Lower lobe of right lung (tissue), 2 donors: ENCODE data around the gene ZNF646. TPM values are rescaled to one million over a fixed set of nuclear protein-coding genes. Genes with fewer than 3 reads are reported as not detected.

Source experiments
- ATAC-seq, 2 donors: fragments of 200-7000 bp; cut with Tn5 transposase; one replicate each; pipeline ENCODE4 v1.9.1; 2020 to 2022; ENCODE audit warnings: mild to moderate bottlenecking in 2 of 2, moderate library complexity in 2 of 2
- DNase-seq: peaks from one replicate; pipeline ENCODE4 v3.0.0-alpha.2; 2020
- H3K27ac ChIP-seq: fragments of 200-600 bp; one replicate; pipeline ENCODE4 v1.8.0; 2022
- H3K27me3 ChIP-seq: fragments of 200-600 bp; one replicate; pipeline ENCODE4 v1.8.0; 2022; ENCODE audit warnings: low read depth
- H3K36me3 ChIP-seq: fragments of 200-600 bp; one replicate; pipeline ENCODE4 v1.8.0; 2022; ENCODE audit warnings: mild to moderate bottlenecking
- H3K4me1 ChIP-seq: fragments of 200-600 bp; one replicate; pipeline ENCODE4 v1.8.0; 2022
- H3K4me3 ChIP-seq: fragments of 200-600 bp; one replicate; pipeline ENCODE4 v1.8.0; 2022; ENCODE audit warnings: mild to moderate bottlenecking
- H3K9me3 ChIP-seq: fragments of 200-600 bp; one replicate; pipeline ENCODE4 v1.8.0; 2022
- intact Hi-C: fragments of 100-400 bp; cut with DNase I; formaldehyde crosslinking; loops from one replicate; pipeline ENCODE4 v1.11.0; 2022
- total RNA-seq: library from RNA; stranded (reverse); fragmentation: NEBNext Ultra II Directional; extraction: Animal tissue kit (Norgen Biotek cat#: 25700); gene quantifications from one replicate; pipeline ENCODE4 v1.2.1, GENCODE V29; 2021
- TF ChIP-seq, protein P1 (sequence below): fragments of 200-600 bp; IDR thresholded peaks from one replicate; pipeline ENCODE4 v1.8.0; 2022; ENCODE audit warnings: antibody characterized with exemption, mild to moderate bottlenecking
- donor health status: DM: no; HTN: yes; CAD: no; lungs with severe emphysema.

ZNF646 gene
- total RNA-seq, 1 donor from 2014 or later: 23.1 TPM

DNA sequence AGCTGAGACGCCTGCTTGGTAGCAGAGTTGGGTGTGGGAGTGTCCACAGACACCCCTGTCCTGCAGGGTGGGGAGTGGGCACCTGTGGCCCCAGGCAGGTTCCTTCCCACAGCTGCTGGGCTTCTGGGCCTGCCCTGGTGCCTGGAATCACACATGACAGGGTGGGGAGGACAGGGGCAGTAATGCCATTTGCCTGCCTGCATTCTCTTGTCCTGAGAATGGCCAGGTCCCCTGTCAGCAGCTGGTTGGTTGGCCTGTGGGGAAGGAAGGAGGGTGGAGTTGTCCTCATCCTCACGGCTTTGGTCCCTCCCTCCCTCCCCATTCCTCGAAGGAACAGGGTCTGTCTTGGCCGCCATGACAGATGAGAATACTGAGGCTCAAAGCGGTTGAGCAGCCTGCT lies 9.3 kb downstream of the ZNF646 start:
- Histone ChIP-seq H3K4me3 (no peak overlapping the region), H3K9me3 (no peaks in the 10 kb centered on the region), H3K27ac (no peak overlapping the region), H3K4me1 (no peaks in the 10 kb centered on the region), H3K36me3 (peaks cover 72% of the 10 kb centered on the region), H3K27me3 (no peaks in the 10 kb centered on the region)
- TF ChIP-seq, protein P1, sequence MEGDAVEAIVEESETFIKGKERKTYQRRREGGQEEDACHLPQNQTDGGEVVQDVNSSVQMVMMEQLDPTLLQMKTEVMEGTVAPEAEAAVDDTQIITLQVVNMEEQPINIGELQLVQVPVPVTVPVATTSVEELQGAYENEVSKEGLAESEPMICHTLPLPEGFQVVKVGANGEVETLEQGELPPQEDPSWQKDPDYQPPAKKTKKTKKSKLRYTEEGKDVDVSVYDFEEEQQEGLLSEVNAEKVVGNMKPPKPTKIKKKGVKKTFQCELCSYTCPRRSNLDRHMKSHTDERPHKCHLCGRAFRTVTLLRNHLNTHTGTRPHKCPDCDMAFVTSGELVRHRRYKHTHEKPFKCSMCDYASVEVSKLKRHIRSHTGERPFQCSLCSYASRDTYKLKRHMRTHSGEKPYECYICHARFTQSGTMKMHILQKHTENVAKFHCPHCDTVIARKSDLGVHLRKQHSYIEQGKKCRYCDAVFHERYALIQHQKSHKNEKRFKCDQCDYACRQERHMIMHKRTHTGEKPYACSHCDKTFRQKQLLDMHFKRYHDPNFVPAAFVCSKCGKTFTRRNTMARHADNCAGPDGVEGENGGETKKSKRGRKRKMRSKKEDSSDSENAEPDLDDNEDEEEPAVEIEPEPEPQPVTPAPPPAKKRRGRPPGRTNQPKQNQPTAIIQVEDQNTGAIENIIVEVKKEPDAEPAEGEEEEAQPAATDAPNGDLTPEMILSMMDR: no peak
- ATAC-seq (peak in 1 of 2 donors; percentile 10), DNase-seq (no peak)
- intact Hi-C loops: no loop called here

DNA sequence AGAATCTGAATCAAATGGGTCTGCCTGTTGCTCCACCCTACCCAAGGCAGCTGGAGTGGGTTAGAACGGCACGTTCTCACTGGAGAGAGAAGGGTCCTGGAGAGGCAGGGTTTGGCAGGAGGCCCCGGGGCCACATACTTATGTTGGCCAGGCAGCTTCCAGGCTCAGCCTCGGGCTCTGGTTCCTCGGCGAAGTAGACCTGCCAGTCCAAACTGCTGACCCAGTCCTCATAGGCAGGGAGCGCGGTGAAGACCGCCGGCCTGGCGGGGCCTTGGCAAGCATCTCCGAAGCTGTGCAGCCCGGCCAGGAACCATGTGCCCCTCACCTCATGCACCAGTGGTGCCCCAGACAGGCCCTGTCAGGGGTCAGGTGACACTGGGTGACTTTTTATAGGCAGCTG lies 9.8 kb downstream of the ZNF646 start:
- H3K27ac ChIP-seq: no peak overlapping the region
- TF ChIP-seq, protein P1: no peak
- H3K36me3 ChIP-seq: peaks cover 72% of the 10 kb centered on the region
- H3K4me3 ChIP-seq: no peak overlapping the region
- H3K27me3 ChIP-seq: no peaks in the 10 kb centered on the region
- intact Hi-C loops: no loop called here
- no peaks in the 10 kb centered on the region for H3K4me1 ChIP-seq
- ATAC-seq (peak; percentile 52 to 57), DNase-seq (no peak)
- no peaks in the 10 kb centered on the region for H3K9me3 ChIP-seq

DNA sequence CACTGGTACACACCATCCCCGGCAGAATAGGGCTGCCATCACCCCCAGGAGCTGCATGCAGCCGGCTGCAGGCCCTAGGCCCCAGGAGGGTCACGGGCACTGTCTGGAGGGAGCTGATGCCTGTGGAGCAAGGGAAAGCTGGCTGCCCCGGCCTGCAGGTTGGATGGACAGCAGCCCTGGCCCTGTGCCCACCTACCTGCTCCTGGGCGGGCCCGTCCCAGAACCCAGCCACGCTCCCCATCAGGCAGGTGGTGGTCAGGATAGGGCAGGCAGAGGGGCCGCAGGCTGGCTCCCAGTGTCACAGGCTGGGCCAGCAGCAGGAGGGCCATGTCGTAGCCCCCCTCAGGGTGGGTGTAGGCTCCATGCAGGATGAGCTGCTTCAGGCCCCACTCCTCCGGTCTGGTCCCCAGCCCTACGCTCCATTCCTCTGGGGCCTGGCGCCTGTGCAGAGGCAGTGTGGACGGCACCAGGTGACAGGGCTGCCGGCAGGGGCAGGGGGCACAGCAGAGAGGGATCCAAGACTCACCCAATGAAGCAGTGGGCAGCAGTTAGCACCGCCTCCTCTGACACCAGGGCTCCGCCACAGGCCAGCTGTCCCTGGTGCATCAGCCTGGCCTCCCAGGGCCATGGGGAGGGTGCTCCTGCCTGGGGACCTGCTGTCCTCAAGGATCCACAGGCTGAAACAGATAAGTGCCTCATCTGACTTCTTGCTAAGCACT lies 10.5 kb downstream of the ZNF646 start:
- DNase-seq: no peak
- intact Hi-C loops: no loop called here
- Histone ChIP-seq H3K36me3 (peaks cover 71% of the 10 kb centered on the region), H3K4me3 (no peak overlapping the region), H3K9me3 (no peaks in the 10 kb centered on the region), H3K27ac (no peak overlapping the region), H3K4me1 (no peaks in the 10 kb centered on the region), H3K27me3 (no peaks in the 10 kb centered on the region)
- ATAC-seq: no peak
- TF ChIP-seq, protein P1: no peak

DNA sequence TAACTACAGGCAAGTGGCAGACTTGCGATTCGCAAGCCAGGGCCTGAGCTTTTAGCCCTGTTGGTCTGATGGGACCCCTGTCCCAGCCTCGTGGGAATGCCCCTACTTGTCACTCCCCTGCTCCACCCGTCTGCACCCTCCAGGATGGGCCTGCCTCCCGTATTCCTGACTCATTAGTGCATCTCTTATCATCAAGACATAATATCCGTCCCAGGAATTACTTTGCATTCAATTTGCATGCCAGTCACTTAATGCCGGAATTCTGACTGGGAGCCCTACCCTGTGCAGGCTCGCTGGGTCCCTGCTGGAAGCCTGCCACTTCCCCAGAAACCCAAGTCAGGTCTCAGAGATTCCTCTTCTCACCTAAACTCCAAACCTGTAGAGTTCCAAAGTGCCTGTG lies 11.2 kb downstream of the ZNF646 start:
- H3K27ac ChIP-seq: no peak overlapping the region
- no peak for DNase-seq
- peaks cover 66% of the 10 kb centered on the region for H3K36me3 ChIP-seq
- intact Hi-C loops: no loop called here
- no peaks in the 10 kb centered on the region for H3K9me3 ChIP-seq
- no peak for ATAC-seq
- H3K4me1 ChIP-seq: no peaks in the 10 kb centered on the region
- no peaks in the 10 kb centered on the region for H3K27me3 ChIP-seq
- TF ChIP-seq, protein P1: no peak
- no peak overlapping the region for H3K4me3 ChIP-seq

DNA sequence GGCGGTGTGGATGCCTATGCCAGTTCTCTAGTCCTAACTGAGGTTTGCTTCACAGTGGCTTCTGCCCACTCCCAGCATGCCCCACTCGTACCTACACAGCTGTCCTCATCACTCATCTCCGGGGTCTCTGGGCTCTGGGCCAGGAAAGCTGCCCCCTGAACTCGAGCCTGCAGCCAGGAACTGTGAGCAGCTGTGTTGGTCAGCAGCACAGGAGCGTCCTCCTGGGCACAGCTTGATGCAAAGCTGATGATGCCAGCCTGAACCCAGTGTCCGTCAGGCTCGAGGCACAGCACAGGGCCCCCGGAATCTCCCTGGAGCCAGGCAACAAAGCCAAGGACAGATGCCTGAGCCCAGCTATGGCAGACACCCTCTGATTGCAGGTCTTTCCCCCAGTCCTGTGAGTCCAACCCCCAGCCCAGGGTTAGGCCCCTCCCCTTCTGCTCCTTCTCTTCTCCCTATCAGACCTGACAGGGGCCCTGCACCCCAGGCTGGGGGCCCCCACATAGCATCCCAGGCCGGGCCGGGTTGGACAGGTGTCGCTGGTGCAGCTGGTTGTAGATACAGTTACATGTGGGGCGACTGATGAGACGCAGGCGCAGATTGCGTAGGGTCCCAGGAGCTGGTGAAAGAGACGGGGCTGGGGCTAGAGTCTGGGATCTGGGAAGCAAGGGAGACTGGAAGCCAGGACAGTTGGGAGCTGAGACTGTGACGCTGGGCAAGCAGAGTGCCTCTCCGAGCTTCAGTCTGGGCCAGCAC lies 11.8 kb downstream of the ZNF646 start:
- ATAC-seq (no peak), DNase-seq (no peak)
- Histone ChIP-seq H3K9me3 (no peaks in the 10 kb centered on the region), H3K36me3 (peaks cover 66% of the 10 kb centered on the region), H3K27ac (no peak overlapping the region), H3K4me3 (no peak overlapping the region), H3K4me1 (no peaks in the 10 kb centered on the region), H3K27me3 (no peaks in the 10 kb centered on the region)
- intact Hi-C loops: no loop called here
- TF ChIP-seq, protein P1: no peak
